Esophagus muscularis mucosa (tissue), 4 donors: ENCODE data around the gene IAH1. TPM values are rescaled to one million over a fixed set of nuclear protein-coding genes. Genes with fewer than 3 reads are reported as not detected.

ENCODE experiments used
- DNase-seq: peaks from one replicate; pipeline ENCODE4 v3.0.0-alpha.2; 2017; ENCODE audit errors: extremely low spot score
- H3K27ac ChIP-seq, 4 donors: fragments of 200-600 bp; sonication (generic); replicated peaks in 1 of 4; 1 replicate in 3 of 4; 2 replicates in 1 of 4; pipeline ENCODE4 v1.5.1; 2016 to 2019; ENCODE audit warnings: mild to moderate bottlenecking in 1 of 4
- H3K27me3 ChIP-seq, 4 donors: fragments of 200-600 bp; sonication (generic); one replicate each; pipeline versions ENCODE4 v1.5.1 to v1.6.0; 2016 to 2019
- H3K36me3 ChIP-seq, 4 donors: fragments of 200-600 bp; sonication (generic); one replicate each; pipeline ENCODE4 v1.5.1; 2016 to 2019
- H3K4me1 ChIP-seq, 4 donors: fragments of 200-600 bp; sonication (generic); one replicate each; pipeline ENCODE4 v1.5.1; 2016 to 2019
- H3K4me3 ChIP-seq, 4 donors: fragments of 200-600 bp; sonication (generic); 1 replicate in 2 of 4; 2 replicates in 2 of 4; pipeline ENCODE4 v1.5.1; 2016 to 2019; ENCODE audit warnings: mild to moderate bottlenecking in 4 of 4, moderate library complexity in 1 of 4
- H3K9me3 ChIP-seq, 4 donors: fragments of 200-600 bp; sonication (generic); 1 replicate in 3 of 4; 2 replicates in 1 of 4; pipeline ENCODE4 v1.5.1; 2016 to 2019
- CTCF ChIP-seq, 3 experiments: fragments of 200-600 bp in 2 of 3; fragments of 450-650 bp in 1 of 3; sonication (generic) in 2 of 3; IDR thresholded peaks; one replicate each; pipeline ENCODE4 v1.5.1; 2017 to 2019; ENCODE audit warnings: antibody characterized with exemption in 3 of 3, mild to moderate bottlenecking in 2 of 3, moderate library complexity in 1 of 3
- EP300 ChIP-seq: sonication (generic); formaldehyde crosslinking; IDR thresholded peaks from one replicate; pipeline ENCODE4 v1.6.1; 2017; ENCODE audit warnings: antibody characterized with exemption
- POLR2A ChIP-seq: fragments of 450-650 bp; IDR thresholded peaks from one replicate; pipeline ENCODE4 v1.6.1; 2017; ENCODE audit warnings: antibody characterized with exemption, moderate library complexity, mild to moderate bottlenecking, low read depth
- POLR2AphosphoS5 ChIP-seq, 2 donors: sonication (generic); formaldehyde crosslinking; IDR thresholded peaks; one replicate each; pipeline ENCODE4 v1.6.1; 2017; ENCODE audit warnings: antibody characterized with exemption in 2 of 2
- WGBS: methylation state at CpG from one replicate; pipeline ENCODE4 v1.1.5; 2018; 5-methylcytosine and 5-hydroxymethylcytosine counted together
- intact Hi-C: fragments of 100-400 bp; cut with DNase I; formaldehyde crosslinking; loops from one replicate; pipeline ENCODE4 v1.15.1; 2023
- total RNA-seq, 4 donors: library from RNA; depleted of rRNA; stranded (reverse); fragments of >200 nt; gene quantifications; one replicate each; pipeline versions ENCODE4 v1.1.0 to v1.2.1, GENCODE V29; 2016

The IAH1 gene
- total RNA-seq, 4 donors from 2014 or later = 53.0 to 101 (median 66.8) TPM

- no peak overlapping the region for H3K27ac ChIP-seq
Measured at GRCh38 chr2:9439536-9439935, 34.8 kb upstream of the IAH1 start.

GRCh38 chr2:9440058-9440727, 34.2 kb upstream of the IAH1 start:
- 82% methylated on average over 1 of the region's 1 CpG for WGBS
- no peak overlapping the region for H3K27ac ChIP-seq
- no peaks in the 10 kb centered on the region for H3K4me1 ChIP-seq
- H3K27me3 ChIP-seq = no peaks in the 10 kb centered on the region
- H3K4me3 ChIP-seq = no peak overlapping the region
- no peak for DNase-seq
- TF ChIP-seq POLR2AphosphoS5 (IDR thresholded peaks at IDR 0.05) (no peak), POLR2A (no peak), CTCF (IDR thresholded peaks at IDR 0.05) (no peak), EP300 (no peak)
- intact Hi-C loops = no loop called here
- H3K9me3 ChIP-seq = no peaks in the 10 kb centered on the region
- peaks cover 38 to 96% (median 90%) of the 10 kb centered on the region in 4 donors for H3K36me3 ChIP-seq

More at GRCh38 chr2:9439536-9439935, 34.8 kb upstream of the IAH1 start:
- no peak for TF ChIP-seq CTCF (IDR thresholded peaks at IDR 0.05)
- TF ChIP-seq EP300 = no peak
- no peak for TF ChIP-seq POLR2A
- TF ChIP-seq POLR2AphosphoS5 (IDR thresholded peaks at IDR 0.05) = no peak
- Histone ChIP-seq H3K4me1 (no peaks in the 10 kb centered on the region), H3K4me3 (no peak overlapping the region), H3K9me3 (no peaks in the 10 kb centered on the region), H3K36me3 (peaks cover 38 to 96% (median 88%) of the 10 kb centered on the region in 4 donors), H3K27me3 (no peaks in the 10 kb centered on the region)
- WGBS = 93% methylated on average over 1 of the region's 1 CpG
- intact Hi-C loops = no loop called here
- DNase-seq = no peak

- no peak for DNase-seq
- Histone ChIP-seq H3K27ac (no peak overlapping the region), H3K9me3 (no peaks in the 10 kb centered on the region), H3K4me3 (no peak overlapping the region), H3K4me1 (no peaks in the 10 kb centered on the region), H3K27me3 (no peaks in the 10 kb centered on the region), H3K36me3 (peaks cover 45 to 94% (median 90%) of the 10 kb centered on the region in 4 donors)
- TF ChIP-seq POLR2AphosphoS5 (IDR thresholded peaks at IDR 0.05) = no peak
- no peak for TF ChIP-seq EP300
- no peak for TF ChIP-seq CTCF (IDR thresholded peaks at IDR 0.05)
- TF ChIP-seq POLR2A = no peak
- WGBS = 72% methylated on average over 3 of the region's 3 CpGs
- intact Hi-C loops = no loop called here
Measured at GRCh38 chr2:9441556-9441955, 32.8 kb upstream of the IAH1 start.

- intact Hi-C loops = no loop called here
- Histone ChIP-seq H3K9me3 (no peaks in the 10 kb centered on the region), H3K4me1 (no peaks in the 10 kb centered on the region), H3K36me3 (peaks cover 47 to 90% (median 78%) of the 10 kb centered on the region in 4 donors), H3K4me3 (no peak overlapping the region), H3K27me3 (no peaks in the 10 kb centered on the region), H3K27ac (no peak overlapping the region)
- 84% methylated on average over 5 of the region's 5 CpGs for WGBS
- DNase-seq = no peak
- TF ChIP-seq EP300 = no peak
- no peak for TF ChIP-seq POLR2A
- no peak for TF ChIP-seq POLR2AphosphoS5 (IDR thresholded peaks at IDR 0.05)
- no peak for TF ChIP-seq CTCF (IDR thresholded peaks at IDR 0.05)
Measured at GRCh38 chr2:9443526-9443925, 30.8 kb upstream of the IAH1 start.

GRCh38 chr2:9445089-9445488, 29.3 kb upstream of the IAH1 start:
- no peak overlapping the region for H3K27ac ChIP-seq
- no peaks in the 10 kb centered on the region for H3K27me3 ChIP-seq
- H3K4me3 ChIP-seq = no peak overlapping the region
- 96% methylated on average over 7 of the region's 7 CpGs for WGBS
- peaks cover 52 to 90% (median 78%) of the 10 kb centered on the region in 4 donors for H3K36me3 ChIP-seq
- TF ChIP-seq POLR2AphosphoS5 (IDR thresholded peaks at IDR 0.05) (no peak), CTCF (IDR thresholded peaks at IDR 0.05) (no peak), EP300 (no peak), POLR2A (no peak)
- intact Hi-C loops = no loop called here
- DNase-seq = no peak
- H3K9me3 ChIP-seq = no peaks in the 10 kb centered on the region
- H3K4me1 ChIP-seq = no peaks in the 10 kb centered on the region
